Measurements from ENCODE around the gene PTPRS.

DNA sequence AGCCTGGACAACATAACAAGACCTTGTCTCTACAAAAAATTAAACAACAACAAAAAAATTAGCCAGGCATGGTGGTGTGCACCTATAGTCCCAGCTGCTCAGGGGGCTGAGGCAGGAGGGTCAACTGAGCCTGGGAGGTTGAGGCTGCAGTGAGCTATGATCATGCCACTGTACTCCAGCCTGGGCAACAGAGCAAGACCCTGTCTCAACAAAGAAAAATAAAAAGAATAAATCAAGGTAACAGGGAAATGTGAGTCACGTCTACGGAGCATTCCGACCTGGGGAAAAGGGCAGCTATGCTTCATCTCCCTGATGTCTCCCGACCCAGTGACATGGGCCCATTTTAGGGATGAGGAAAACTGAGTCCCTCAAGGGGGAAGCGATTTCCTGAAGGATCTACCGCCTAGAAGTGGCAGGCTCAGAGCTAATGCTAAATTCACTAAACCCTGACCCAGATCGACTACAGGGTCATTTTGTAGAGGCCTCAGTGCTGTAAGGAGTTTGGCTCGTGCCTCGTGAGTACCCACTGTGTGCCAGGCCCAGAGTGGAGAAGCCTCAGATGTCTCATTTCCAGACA is 19.5 kb downstream of the PTPRS start:
- TF ChIP-seq TAF1 (IDR thresholded peaks at IDR 0.05; ENCODE audit: borderline replicate concordance, insufficient read depth, low read length) (no peak), SIN3A (IDR thresholded peaks at IDR 0.05; ENCODE audit: borderline replicate concordance, insufficient read depth, low read length) (no peak)

Measured in PFSK-1 (cell line).